A673 (cell line): Measurements from ENCODE around the gene AQR. TPM values are rescaled to one million over a fixed set of nuclear protein-coding genes. Genes with fewer than 3 reads are reported as not detected.

ENCODE experiments used
- BruUV-seq: library from RNA; stranded (reverse); fragments of 400-500 nt; replicated peaks from 2 replicates; lab custom pipeline; 2021; lab: Mats Ljungman, UMichigan
- CTCF ChIA-PET: fragments of 300-600 bp; sonication (Branson Sonifier 250); formaldehyde crosslinking; loops from one replicate; lab custom pipeline; 2022; ENCODE audit warnings: antibody characterized with exemption; lab: Charles Lee
- POLR2A ChIA-PET: fragments of 300-600 bp; sonication (Branson Sonifier 250); formaldehyde crosslinking; loops from one replicate; lab custom pipeline; 2022; ENCODE audit warnings: antibody characterized with exemption; ENCODE audit not compliant: low non-redundant PET; lab: Charles Lee
- DNase-seq: peaks from one replicate; pipeline ENCODE4 v3.0.0-alpha.2; 2015; ENCODE audit warnings: low spot score
- H3K27ac ChIP-seq: fragments of 200-600 bp; sonication (generic); 2 replicates; pipeline ENCODE4 v1.5.1; 2016; ENCODE audit warnings: mixed run types, low read depth, mild to moderate bottlenecking, mixed read lengths, antibody characterized with exemption, low read length; ENCODE audit not compliant: poor library complexity, severe bottlenecking
- H3K27me3 ChIP-seq: fragments of 200-600 bp; sonication (generic); replicated peaks from 2 replicates; pipeline ENCODE4 v1.6.1; 2017; ENCODE audit warnings: mixed run types, low read depth, mild to moderate bottlenecking, mixed read lengths, antibody characterized with exemption, low read length; ENCODE audit not compliant: insufficient read depth, poor library complexity
- H3K36me3 ChIP-seq: fragments of 200-600 bp; sonication (generic); 2 replicates; pipeline ENCODE4 v1.6.1; 2016; ENCODE audit warnings: mixed run types, mild to moderate bottlenecking, mixed read lengths, antibody characterized with exemption, low read length; ENCODE audit not compliant: insufficient read depth, poor library complexity, severe bottlenecking
- H3K4me1 ChIP-seq: fragments of 200-600 bp; sonication (generic); 2 replicates; pipeline ENCODE4 v1.6.1; 2017; ENCODE audit warnings: mixed run types, mild to moderate bottlenecking, mixed read lengths, antibody characterized with exemption, low read length; ENCODE audit not compliant: insufficient read depth, poor library complexity, severe bottlenecking
- H3K4me3 ChIP-seq: fragments of 200-600 bp; sonication (generic); 2 replicates; pipeline ENCODE4 v1.5.1; 2016; ENCODE audit warnings: low read depth, mixed run types, mild to moderate bottlenecking, mixed read lengths, low read length; ENCODE audit not compliant: poor library complexity, severe bottlenecking
- H3K9me3 ChIP-seq: fragments of 200-600 bp; sonication (generic); 2 replicates; pipeline ENCODE4 v1.6.1; 2016; ENCODE audit warnings: mixed run types, low read depth, mild to moderate bottlenecking, mixed read lengths, antibody characterized with exemption, low read length; ENCODE audit not compliant: poor library complexity, severe bottlenecking
- EZH2 ChIP-seq: fragments of 200-600 bp; sonication (generic); IDR thresholded peaks from 2 replicates; pipeline ENCODE4 v1.6.1; 2017; ENCODE audit warnings: borderline replicate concordance, low read depth, mild to moderate bottlenecking, mixed read lengths, antibody characterized with exemption, low read length; ENCODE audit not compliant: poor library complexity, severe bottlenecking
- intact Hi-C: fragments of 100-400 bp; cut with micrococcal nuclease; formaldehyde crosslinking; loops from one replicate; pipeline ENCODE4 v1.10.0; 2022; ENCODE audit not compliant: unreplicated experiment
- total RNA-seq: library from RNA; stranded (reverse); gene quantifications from 2 replicates; pipeline ENCODE4 v1.2.3, GENCODE V29; 2021
- TF ChIP-seq, protein P1 (sequence below): fragments of 300-800, 200-600 bp; sonication (generic); conservative IDR thresholded peaks from 2 replicates; pipeline ENCODE4 v1.5.1; 2017; ENCODE audit warnings: low read depth, mild to moderate bottlenecking, antibody characterized with exemption, low read length, moderate library complexity, mixed read lengths

Gene AQR
- total RNA-seq, 1 experiment from 2014 or later, result 34.2 TPM

DNA sequence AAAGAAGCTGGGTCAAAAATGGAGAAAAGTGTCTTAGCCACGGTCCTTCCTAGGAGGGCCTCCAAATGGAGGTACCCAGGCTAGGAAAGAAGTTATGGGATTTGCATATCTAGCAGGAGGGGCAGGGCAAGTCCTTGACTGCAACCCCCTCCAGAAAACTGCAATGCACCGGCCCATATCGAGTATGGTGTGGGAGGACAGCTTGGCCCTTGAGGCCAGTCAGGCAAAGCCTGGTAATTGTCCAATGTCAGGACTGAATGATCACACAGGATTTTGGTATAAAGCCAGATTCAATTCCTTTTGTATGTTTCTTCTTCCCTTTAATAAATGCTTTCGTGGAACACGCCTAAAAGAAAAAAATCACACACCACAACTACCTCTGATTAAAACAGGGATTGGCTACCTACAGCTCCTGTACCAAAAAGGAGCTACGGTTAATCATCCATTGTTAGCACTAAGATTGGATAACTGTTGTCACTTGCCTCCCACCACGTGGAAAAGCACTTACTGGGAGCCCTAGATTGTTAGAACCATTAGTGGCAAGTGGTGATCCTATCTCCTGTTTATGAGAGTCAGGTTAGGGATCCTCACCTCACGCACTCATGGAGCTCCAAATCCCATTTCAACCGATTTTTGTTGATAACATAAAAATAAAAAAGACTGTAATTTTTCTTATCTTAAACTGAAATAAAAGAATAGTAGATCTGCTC lies 17.4 kb upstream of the AQR start:
- intact Hi-C loops, result loop anchor here (5.0 kb wide), 1 partner anchor 70 kb away; no protein-coding TSS in a partner anchor
- Histone ChIP-seq H3K4me1 (peaks cover 13% of the 10 kb centered on the region), H3K9me3 (no peaks in the 10 kb centered on the region), H3K27ac (peak overlapping the region; percentile 84), H3K27me3 (no peaks in the 10 kb centered on the region), H3K4me3 (peak overlapping the region; percentile 81), H3K36me3 (peaks cover 27% of the 10 kb centered on the region)
- TF ChIP-seq EZH2, result no peak
- TF ChIP-seq, protein P1, sequence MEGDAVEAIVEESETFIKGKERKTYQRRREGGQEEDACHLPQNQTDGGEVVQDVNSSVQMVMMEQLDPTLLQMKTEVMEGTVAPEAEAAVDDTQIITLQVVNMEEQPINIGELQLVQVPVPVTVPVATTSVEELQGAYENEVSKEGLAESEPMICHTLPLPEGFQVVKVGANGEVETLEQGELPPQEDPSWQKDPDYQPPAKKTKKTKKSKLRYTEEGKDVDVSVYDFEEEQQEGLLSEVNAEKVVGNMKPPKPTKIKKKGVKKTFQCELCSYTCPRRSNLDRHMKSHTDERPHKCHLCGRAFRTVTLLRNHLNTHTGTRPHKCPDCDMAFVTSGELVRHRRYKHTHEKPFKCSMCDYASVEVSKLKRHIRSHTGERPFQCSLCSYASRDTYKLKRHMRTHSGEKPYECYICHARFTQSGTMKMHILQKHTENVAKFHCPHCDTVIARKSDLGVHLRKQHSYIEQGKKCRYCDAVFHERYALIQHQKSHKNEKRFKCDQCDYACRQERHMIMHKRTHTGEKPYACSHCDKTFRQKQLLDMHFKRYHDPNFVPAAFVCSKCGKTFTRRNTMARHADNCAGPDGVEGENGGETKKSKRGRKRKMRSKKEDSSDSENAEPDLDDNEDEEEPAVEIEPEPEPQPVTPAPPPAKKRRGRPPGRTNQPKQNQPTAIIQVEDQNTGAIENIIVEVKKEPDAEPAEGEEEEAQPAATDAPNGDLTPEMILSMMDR, result no peak
- ChIA-PET CTCF (interaction anchor here (1.3 kb wide), 1 partner anchor 17 kb away, joined by 8 read pairs; the partner anchor contains the start of gene AQR), POLR2A (no interaction called here)
- DNase-seq, result no peak
- BruUV-seq, result TSS peak; percentile 44

DNA sequence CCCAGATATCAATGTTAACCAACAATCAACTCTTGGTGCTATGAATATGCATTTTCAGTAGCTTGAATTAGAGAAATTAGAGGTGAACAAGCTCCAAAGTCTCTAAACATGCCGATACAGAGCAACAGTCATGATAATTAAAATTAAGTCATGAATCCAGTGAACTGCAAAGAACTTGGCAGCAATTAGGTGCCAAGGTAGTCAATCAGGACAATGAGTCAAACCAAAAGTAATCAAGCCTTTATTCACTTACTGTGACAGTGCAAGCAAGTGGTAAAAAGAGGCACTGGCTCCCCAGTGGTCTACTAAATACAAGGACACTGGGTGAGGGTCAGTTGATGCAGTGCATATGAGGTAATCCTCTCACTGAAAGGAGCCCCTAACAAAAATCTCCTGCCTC lies 16.8 kb upstream of the AQR start:
- Histone ChIP-seq H3K9me3 (no peaks in the 10 kb centered on the region), H3K36me3 (peaks cover 32% of the 10 kb centered on the region), H3K4me3 (peak overlapping the region; percentile 81), H3K27ac (no peak overlapping the region), H3K4me1 (peaks cover 13% of the 10 kb centered on the region), H3K27me3 (no peaks in the 10 kb centered on the region)
- intact Hi-C loops, result loop anchor here (5.0 kb wide), 1 partner anchor 71 kb away; no protein-coding TSS in a partner anchor
- no peak for DNase-seq
- BruUV-seq, result no TSS peak
- ChIA-PET CTCF (no interaction called here), POLR2A (no interaction called here)
- TF ChIP-seq, protein P1, result no peak
- no peak for TF ChIP-seq EZH2

DNA sequence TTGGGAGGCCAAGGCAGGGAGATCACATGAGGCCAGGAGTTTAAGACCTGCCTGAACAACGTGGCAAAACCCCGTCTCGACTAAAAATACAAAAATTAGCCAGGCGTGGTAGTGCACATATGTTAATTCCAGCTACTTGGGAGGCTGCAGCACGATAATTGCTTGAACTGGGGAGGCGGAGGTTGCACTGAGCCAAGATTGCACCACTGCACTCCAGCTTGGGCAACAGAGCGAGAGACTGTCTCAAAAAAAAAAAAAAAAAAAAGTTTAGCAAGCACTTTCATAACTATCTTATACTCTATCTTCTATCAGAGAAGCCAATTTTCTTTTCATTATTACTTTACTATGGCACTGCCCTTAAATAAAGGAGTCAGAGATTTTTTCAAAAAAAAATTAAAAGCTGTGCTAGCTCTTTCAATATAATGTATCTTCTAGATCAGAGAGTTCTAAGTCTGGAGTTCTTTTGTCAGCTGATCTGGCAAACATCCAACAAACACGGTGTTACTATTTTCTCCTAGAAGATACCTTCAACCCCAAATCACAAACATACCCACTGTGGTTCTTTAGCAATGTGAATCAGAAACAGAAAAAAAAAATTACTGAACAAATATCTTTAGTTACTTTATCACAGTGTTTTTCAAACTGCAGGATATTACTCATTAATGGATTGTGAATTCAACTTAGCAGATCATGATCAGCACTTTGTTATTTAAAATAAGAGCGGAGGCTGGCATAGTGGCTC lies 15.5 kb upstream of the AQR start:
- POLR2A ChIA-PET, result no interaction called here

More for the DNA sequence above, 15.5 kb upstream of the AQR start:
- peaks cover 32% of the 10 kb centered on the region for H3K36me3 ChIP-seq
- no peaks in the 10 kb centered on the region for H3K9me3 ChIP-seq
- CTCF ChIA-PET, result no interaction called here
- H3K4me3 ChIP-seq, result no peak overlapping the region
- no peaks in the 10 kb centered on the region for H3K27me3 ChIP-seq
- no peak for DNase-seq
- TF ChIP-seq, protein P1, result no peak
- no peak for TF ChIP-seq EZH2
- H3K4me1 ChIP-seq, result peaks cover 13% of the 10 kb centered on the region
- intact Hi-C loops, result loop anchor here (5.0 kb wide), 1 partner anchor 72 kb away; no protein-coding TSS in a partner anchor
- no TSS peak for BruUV-seq
- H3K27ac ChIP-seq, result no peak overlapping the region
